ENCODE results near the gene CLBA1.

The CLBA1 gene

GRCh38 chr14:104956290-104956890, 29.2 kb upstream of the CLBA1 start:
- Histone ChIP-seq H3K4me3 (ENCODE audit: low read length, poor library complexity, severe bottlenecking) (no peak overlapping the region), H3K36me3 (ENCODE audit: insufficient read depth, low read length) (no peaks in the 10 kb centered on the region), H3K9ac (ENCODE audit: low read depth, low read length, poor library complexity, severe bottlenecking) (no peak overlapping the region), H3K9me2 (replicated peaks; ENCODE audit: low read depth, low read length) (no peaks in the 10 kb centered on the region), H3K9me3 (ENCODE audit: insufficient read depth, low read depth, low read length) (no peaks in the 10 kb centered on the region), H4K20me1 (ENCODE audit: insufficient read depth, low read length, poor library complexity, severe bottlenecking) (no peaks in the 10 kb centered on the region), H3K4me2 (ENCODE audit: low read depth, low read length, poor library complexity, severe bottlenecking) (no peak overlapping the region), H2AFZ (ENCODE audit: low read length) (no peak overlapping the region), H3K79me2 (ENCODE audit: insufficient read depth, low read length) (no peaks in the 10 kb centered on the region), H3F3A (ENCODE audit: low read depth) (no peaks in the 10 kb centered on the region), H3K27me3 (ENCODE audit: insufficient read depth, low read length, poor library complexity, severe bottlenecking) (no peaks in the 10 kb centered on the region), H3K4me1 (ENCODE audit: insufficient read depth, low read length, poor library complexity, severe bottlenecking) (no peaks in the 10 kb centered on the region)
- TF ChIP-seq, protein P1, sequence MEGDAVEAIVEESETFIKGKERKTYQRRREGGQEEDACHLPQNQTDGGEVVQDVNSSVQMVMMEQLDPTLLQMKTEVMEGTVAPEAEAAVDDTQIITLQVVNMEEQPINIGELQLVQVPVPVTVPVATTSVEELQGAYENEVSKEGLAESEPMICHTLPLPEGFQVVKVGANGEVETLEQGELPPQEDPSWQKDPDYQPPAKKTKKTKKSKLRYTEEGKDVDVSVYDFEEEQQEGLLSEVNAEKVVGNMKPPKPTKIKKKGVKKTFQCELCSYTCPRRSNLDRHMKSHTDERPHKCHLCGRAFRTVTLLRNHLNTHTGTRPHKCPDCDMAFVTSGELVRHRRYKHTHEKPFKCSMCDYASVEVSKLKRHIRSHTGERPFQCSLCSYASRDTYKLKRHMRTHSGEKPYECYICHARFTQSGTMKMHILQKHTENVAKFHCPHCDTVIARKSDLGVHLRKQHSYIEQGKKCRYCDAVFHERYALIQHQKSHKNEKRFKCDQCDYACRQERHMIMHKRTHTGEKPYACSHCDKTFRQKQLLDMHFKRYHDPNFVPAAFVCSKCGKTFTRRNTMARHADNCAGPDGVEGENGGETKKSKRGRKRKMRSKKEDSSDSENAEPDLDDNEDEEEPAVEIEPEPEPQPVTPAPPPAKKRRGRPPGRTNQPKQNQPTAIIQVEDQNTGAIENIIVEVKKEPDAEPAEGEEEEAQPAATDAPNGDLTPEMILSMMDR (conservative IDR thresholded peaks at IDR 0.05; ENCODE audit: low read length): no peak
- no peak for TF ChIP-seq EZH2phosphoT487 (IDR thresholded peaks at IDR 0.05; ENCODE audit: borderline replicate concordance)

DNA sequence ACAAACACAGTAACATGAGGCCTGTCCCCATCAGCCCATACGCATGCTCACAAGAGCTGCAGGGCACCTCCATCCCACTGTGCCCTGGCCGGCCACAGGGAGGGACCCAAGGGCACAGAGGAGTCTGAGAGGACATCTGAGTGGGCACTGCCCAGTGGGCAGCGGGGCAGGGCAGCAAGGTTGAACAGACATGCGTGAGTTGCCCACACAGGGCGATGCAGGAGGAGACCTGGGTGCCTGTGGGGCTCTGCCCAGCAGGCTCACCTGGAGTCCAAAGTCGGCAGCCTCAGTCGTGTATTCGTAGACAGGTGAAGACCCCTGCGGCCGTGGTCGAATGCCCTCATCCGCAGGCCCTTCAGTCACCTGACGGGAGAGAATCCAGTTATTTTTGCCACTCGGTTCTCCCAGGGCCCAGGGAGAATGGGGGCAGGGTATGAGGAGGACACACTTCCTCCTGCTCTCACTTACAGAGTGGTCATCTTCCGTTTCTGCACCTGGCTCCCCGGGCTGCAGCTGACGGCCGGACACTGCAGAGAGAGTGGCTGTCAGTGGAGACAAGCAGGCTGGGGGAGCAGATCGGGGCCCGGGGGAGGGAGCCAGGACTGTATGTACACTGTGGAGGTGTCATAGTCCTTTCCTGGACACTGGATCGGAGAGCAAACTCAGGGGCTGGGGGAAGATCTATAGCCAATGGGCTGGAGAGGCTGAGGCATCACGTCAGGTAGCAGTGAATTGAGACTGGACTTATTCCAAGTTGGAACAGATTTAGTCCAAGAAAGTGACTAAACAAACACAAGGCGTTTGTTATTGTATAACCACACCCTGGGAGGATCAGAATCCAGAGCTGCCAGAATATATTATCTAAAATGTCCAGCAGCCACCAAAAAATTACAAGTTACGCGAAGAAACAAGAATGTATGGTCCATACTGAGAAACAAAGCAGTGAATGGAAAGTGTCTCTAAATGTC, 28.2 kb upstream of the CLBA1 start:
- Histone ChIP-seq H3F3A (ENCODE audit: low read depth) (no peaks in the 10 kb centered on the region), H3K79me2 (ENCODE audit: insufficient read depth, low read length) (no peaks in the 10 kb centered on the region), H3K4me2 (ENCODE audit: low read depth, low read length, poor library complexity, severe bottlenecking) (no peak overlapping the region), H3K9me2 (replicated peaks; ENCODE audit: low read depth, low read length) (no peaks in the 10 kb centered on the region), H3K4me3 (ENCODE audit: low read length, poor library complexity, severe bottlenecking) (no peak overlapping the region), H3K27me3 (ENCODE audit: insufficient read depth, low read length, poor library complexity, severe bottlenecking) (no peaks in the 10 kb centered on the region), H3K9me3 (ENCODE audit: insufficient read depth, low read depth, low read length) (no peaks in the 10 kb centered on the region), H3K9ac (ENCODE audit: low read depth, low read length, poor library complexity, severe bottlenecking) (no peak overlapping the region), H3K36me3 (ENCODE audit: insufficient read depth, low read length) (no peaks in the 10 kb centered on the region), H4K20me1 (ENCODE audit: insufficient read depth, low read length, poor library complexity, severe bottlenecking) (no peaks in the 10 kb centered on the region), H2AFZ (ENCODE audit: low read length) (no peak overlapping the region), H3K4me1 (ENCODE audit: insufficient read depth, low read length, poor library complexity, severe bottlenecking) (no peaks in the 10 kb centered on the region)
- TF ChIP-seq EZH2phosphoT487 (IDR thresholded peaks at IDR 0.05; ENCODE audit: borderline replicate concordance): no peak
- TF ChIP-seq, protein P1 (conservative IDR thresholded peaks at IDR 0.05; ENCODE audit: low read length): no peak

GRCh38 chr14:104964546-104964945, 21.0 kb upstream of the CLBA1 start:
- H3K4me2 ChIP-seq (ENCODE audit: low read depth, low read length, poor library complexity, severe bottlenecking): no peak overlapping the region
- no peaks in the 10 kb centered on the region for H4K20me1 ChIP-seq (ENCODE audit: insufficient read depth, low read length, poor library complexity, severe bottlenecking)
- H3K27me3 ChIP-seq (ENCODE audit: insufficient read depth, low read length, poor library complexity, severe bottlenecking): no peaks in the 10 kb centered on the region
- no peaks in the 10 kb centered on the region for H3K4me1 ChIP-seq (ENCODE audit: insufficient read depth, low read length, poor library complexity, severe bottlenecking)
- no peaks in the 10 kb centered on the region for H3K79me2 ChIP-seq (ENCODE audit: insufficient read depth, low read length)
- H3K9me3 ChIP-seq (ENCODE audit: insufficient read depth, low read depth, low read length): no peaks in the 10 kb centered on the region
- no peak overlapping the region for H2AFZ ChIP-seq (ENCODE audit: low read length)
- H3K9ac ChIP-seq (ENCODE audit: low read depth, low read length, poor library complexity, severe bottlenecking): no peak overlapping the region
- H3K9me2 ChIP-seq (replicated peaks; ENCODE audit: low read depth, low read length): no peaks in the 10 kb centered on the region
- H3K4me3 ChIP-seq (ENCODE audit: low read length, poor library complexity, severe bottlenecking): no peak overlapping the region
- TF ChIP-seq, protein P1 (conservative IDR thresholded peaks at IDR 0.05; ENCODE audit: low read length): no peak
- TF ChIP-seq EZH2phosphoT487 (IDR thresholded peaks at IDR 0.05; ENCODE audit: borderline replicate concordance): no peak
- no peaks in the 10 kb centered on the region for H3K36me3 ChIP-seq (ENCODE audit: insufficient read depth, low read length)
- no peaks in the 10 kb centered on the region for H3F3A ChIP-seq (ENCODE audit: low read depth)

Measured in Loucy (cell line).